NCI-H446 (cell line): ENCODE results near the gene GRK4.

ENCODE experiments used
- DNase-seq, 2 experiments: peaks; one replicate each; lab custom pipeline; 2025; lab: John Stamatoyannopoulos, UW

GRK4 gene

GRCh38 chr4:3011456-3012220, 48.3 kb downstream of the GRK4 start:
- DNase-seq = no peak

GRCh38 chr4:3013323-3013722, 50.0 kb downstream of the GRK4 start:
- DNase-seq = no peak

- no peak for DNase-seq
Observed at GRCh38 chr4:3013839-3014350, 50.5 kb downstream of the GRK4 start.

- no peak for DNase-seq
Observed at GRCh38 chr4:3016961-3017360, 53.6 kb downstream of the GRK4 start.

GRCh38 chr4:3017504-3017903, 54.1 kb downstream of the GRK4 start:
- no peak for DNase-seq

- DNase-seq = no peak
Observed at GRCh38 chr4:3019145-3019846, 55.9 kb downstream of the GRK4 start.

- DNase-seq = no peak
Observed at GRCh38 chr4:3021127-3021526, 57.8 kb downstream of the GRK4 start.

- no peak for DNase-seq
Observed at GRCh38 chr4:3021627-3022026, 58.3 kb downstream of the GRK4 start.

GRCh38 chr4:3022112-3022511, 58.7 kb downstream of the GRK4 start:
- no peak for DNase-seq

GRCh38 chr4:3022651-3023050, 59.3 kb downstream of the GRK4 start:
- DNase-seq = no peak

GRCh38 chr4:3025881-3026280, 62.5 kb downstream of the GRK4 start:
- no peak for DNase-seq

GRCh38 chr4:3026540-3026939, 63.2 kb downstream of the GRK4 start:
- no peak for DNase-seq

GRCh38 chr4:3029464-3029863, 66.1 kb downstream of the GRK4 start:
- DNase-seq = no peak

GRCh38 chr4:3030566-3031356, 67.4 kb downstream of the GRK4 start:
- no peak for DNase-seq

- no peak for DNase-seq
Observed at GRCh38 chr4:3031357-3032082, 68.1 kb downstream of the GRK4 start.

GRCh38 chr4:3034231-3034630, 70.9 kb downstream of the GRK4 start:
- DNase-seq = no peak

- DNase-seq = no peak
Observed at GRCh38 chr4:3035249-3035648, 71.9 kb downstream of the GRK4 start.

GRCh38 chr4:3035674-3036073, 72.3 kb downstream of the GRK4 start:
- DNase-seq = no peak

GRCh38 chr4:3036131-3036952, 73.0 kb downstream of the GRK4 start:
- DNase-seq = no peak

- DNase-seq = no peak
Observed at GRCh38 chr4:3037957-3038461, 74.6 kb downstream of the GRK4 start.
